Heart left ventricle (tissue), 16 donors: ENCODE results near the gene MSH5. TPM values are rescaled to one million over a fixed set of nuclear protein-coding genes. Genes with fewer than 3 reads are reported as not detected.

ENCODE experiments used
- ATAC-seq, 4 donors: fragments of 200-7000 bp; cut with Tn5 transposase; one replicate each; pipeline ENCODE4 v1.9.1; 2020 to 2022; ENCODE audit warnings: moderate library complexity in 4 of 4, mild to moderate bottlenecking in 3 of 4, moderate number of reproducible peaks in 1 of 4
- DNase-seq, 5 donors: peaks; one replicate each; pipeline ENCODE4 v3.0.0-alpha.2; 2020
- H3K27ac ChIP-seq, 12 donors: fragments of 200-600 bp; sonication (generic) in 4 of 12; one replicate each; pipeline versions ENCODE4 v1.5.0 to v1.8.0; 2016 to 2022; ENCODE audit warnings: mild to moderate bottlenecking in 2 of 12
- H3K27me3 ChIP-seq, 9 donors: fragments of 200-600 bp; sonication (generic) in 2 of 9; one replicate each; pipeline versions ENCODE4 v1.5.1 to v1.8.0; 2016 to 2022; ENCODE audit warnings: mild to moderate bottlenecking in 3 of 9
- H3K36me3 ChIP-seq, 9 donors: fragments of 200-600 bp; sonication (generic) in 2 of 9; one replicate each; pipeline versions ENCODE4 v1.5.0 to v1.8.0; 2018 to 2022; ENCODE audit warnings: mild to moderate bottlenecking in 2 of 9
- H3K4me1 ChIP-seq, 12 donors: fragments of 200-600 bp; sonication (generic) in 4 of 12; one replicate each; pipeline versions ENCODE4 v1.5.0 to v1.8.0; 2016 to 2022; ENCODE audit warnings: mild to moderate bottlenecking in 3 of 12
- H3K4me3 ChIP-seq, 12 donors: fragments of 200-600 bp; sonication (generic) in 4 of 12; one replicate each; pipeline versions ENCODE4 v1.5.0 to v1.8.0; 2017 to 2022; ENCODE audit warnings: mild to moderate bottlenecking in 9 of 12, moderate library complexity in 4 of 12
- H3K9me3 ChIP-seq, 12 donors: fragments of 200-600 bp; sonication (generic) in 4 of 12; one replicate each; pipeline versions ENCODE4 v1.5.0 to v1.8.0; 2016 to 2022; ENCODE audit warnings: mild to moderate bottlenecking in 1 of 12
- POLR2A ChIP-seq, 2 donors: fragments of 450-650 bp; IDR thresholded peaks; one replicate each; pipeline ENCODE4 v1.6.1; 2017; ENCODE audit warnings: antibody characterized with exemption in 2 of 2, mild to moderate bottlenecking in 2 of 2, moderate library complexity in 2 of 2
- WGBS, 4 donors: extraction: QIAGEN DNeasy Blood & Tissue Kit in 2 of 4; methylation state at CpG; one replicate each; pipeline versions ENCODE4 v1.1.5 to v1.1.7; 2013 to 2018; 5-methylcytosine and 5-hydroxymethylcytosine counted together
- intact Hi-C, 10 donors: fragments of 100-400 bp; cut with DNase I; formaldehyde crosslinking; loops; one replicate each; pipeline versions ENCODE4 v1.11.1 to v1.14.2; 2022
- polyA plus RNA-seq, 2 donors: library from polyadenylated mRNA; stranded (reverse); fragments of 200-250 nt; gene quantifications; one replicate each; pipeline ENCODE4 v1.2.3, GENCODE V29; 2013
- total RNA-seq, 9 donors: library from RNA; depleted of rRNA in 2 of 9; stranded (reverse); fragments of >200 nt in 2 of 9; fragmentation: NEBNext Ultra II Directional in 3 of 9; extraction: Animal tissue kit (Norgen Biotek cat#: 25700) in 3 of 9; gene quantifications; one replicate each; pipeline versions ENCODE4 v1.1.0 to v1.2.4, GENCODE V29; 2016 to 2023
- TF ChIP-seq, protein P1 (sequence below), 12 donors: fragments of 200-600 bp; sonication (generic) in 4 of 12; IDR thresholded peaks; one replicate each; pipeline versions ENCODE4 v1.5.0 to v1.8.0; 2018 to 2022; ENCODE audit warnings: antibody characterized with exemption in 12 of 12, mild to moderate bottlenecking in 5 of 12
- donor health status: ischemic (EF 13 %, LVEDD 7.1; RV severe dilation, severe dysfunction).
- donor health status: healthy with polysubstance abuse.
- donor health status: DM: no; HTN: yes; CAD: no.
- donor health status: DM: no; HTN: no; CAD: no.
- donor health status: ischemic (EF 25% LVEDD 6.9; RV normal size, moderate dysfunction).
- donor health status: ischemic (EF 25% LVEDD 5.7; RV mildly dilated, moderate dysfunction).
- donor health status: healthy.
- donor health status: DM: yes; HTN: yes; CAD: no.
- donor health status: ischemic (EF 35%, LVEDD 5.7; RV mildly dilated, moderate dysfunction).
- donor health status: nonischemic (EF 11% LVEDD 7.7; RV severe dilation, severe dysfunction).
- donor health status: DM: yes; HTN: yes; CAD: no.
- donor health status: PGD.
- donor health status: ischemic (EF 29% LVEDD 5.4; RV normal size, mild dysfunction).
- donor health status: nonischemic (EF 23%, LVEDD 6.1; RV moderate dilation, normal function).

MSH5 gene
- total and polyA plus RNA-seq, 11 donors, result 0.44 to 8.4 (median 1.9) TPM

DNA sequence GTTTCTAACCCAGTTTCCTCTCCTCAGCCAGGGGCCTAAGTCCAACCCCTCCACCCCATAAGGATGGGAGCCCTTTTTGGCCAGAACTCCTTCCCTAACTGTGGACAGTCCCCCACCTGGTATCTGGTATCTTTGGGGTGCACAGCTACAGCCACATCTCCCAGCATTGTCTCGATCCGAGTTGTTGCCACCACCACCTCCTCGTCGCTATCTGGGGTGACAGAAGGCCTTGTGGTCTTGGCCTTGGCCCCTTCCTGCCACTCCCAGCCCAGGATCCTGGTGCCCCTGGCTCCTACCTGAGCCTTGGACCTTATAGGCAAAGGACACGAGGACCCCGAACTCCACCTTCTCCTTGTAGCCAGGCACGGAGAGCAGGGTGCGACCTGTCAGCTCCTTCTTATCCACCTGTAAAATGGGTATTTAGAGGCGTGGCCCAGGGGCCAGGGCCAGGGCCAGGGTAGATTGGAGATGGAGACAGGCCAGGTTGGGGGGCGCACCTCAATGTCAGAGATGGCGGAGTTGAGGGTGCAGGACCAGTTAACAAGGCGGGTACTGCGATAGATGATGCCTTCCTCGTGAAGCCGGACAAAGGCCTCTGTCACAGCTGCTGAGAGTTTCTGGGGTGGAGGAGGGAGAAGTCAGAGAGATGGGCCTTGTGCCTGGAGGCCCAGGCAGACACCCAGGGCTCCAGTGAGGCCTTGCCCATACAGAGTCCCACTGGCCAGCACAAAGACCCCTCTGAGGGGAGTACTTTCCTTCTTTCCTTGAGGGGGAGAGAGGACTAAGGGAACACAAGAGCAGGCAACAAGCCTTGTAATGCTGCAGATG is 44.5 kb downstream of the MSH5 start:
- Histone ChIP-seq H3K27ac (no peak overlapping the region), H3K9me3 (no peaks in the 10 kb centered on the region), H3K27me3 (no peaks in the 10 kb centered on the region), H3K4me1 (no peaks in the 10 kb centered on the region), H3K4me3 (no peak overlapping the region), H3K36me3 (peaks cover 0 to 83% (median 69%) of the 10 kb centered on the region in 9 donors)
- DNase-seq (peak in 1 of 5 donors; percentile 11), ATAC-seq (no peak)
- 93 to 96% (median 96%) methylated on average over 15 of the region's 15 CpGs for WGBS, 4 donors
- intact Hi-C loops, result no loop called here
- TF ChIP-seq POLR2A (IDR thresholded peaks at IDR 0.05), result no peak
- TF ChIP-seq, protein P1, sequence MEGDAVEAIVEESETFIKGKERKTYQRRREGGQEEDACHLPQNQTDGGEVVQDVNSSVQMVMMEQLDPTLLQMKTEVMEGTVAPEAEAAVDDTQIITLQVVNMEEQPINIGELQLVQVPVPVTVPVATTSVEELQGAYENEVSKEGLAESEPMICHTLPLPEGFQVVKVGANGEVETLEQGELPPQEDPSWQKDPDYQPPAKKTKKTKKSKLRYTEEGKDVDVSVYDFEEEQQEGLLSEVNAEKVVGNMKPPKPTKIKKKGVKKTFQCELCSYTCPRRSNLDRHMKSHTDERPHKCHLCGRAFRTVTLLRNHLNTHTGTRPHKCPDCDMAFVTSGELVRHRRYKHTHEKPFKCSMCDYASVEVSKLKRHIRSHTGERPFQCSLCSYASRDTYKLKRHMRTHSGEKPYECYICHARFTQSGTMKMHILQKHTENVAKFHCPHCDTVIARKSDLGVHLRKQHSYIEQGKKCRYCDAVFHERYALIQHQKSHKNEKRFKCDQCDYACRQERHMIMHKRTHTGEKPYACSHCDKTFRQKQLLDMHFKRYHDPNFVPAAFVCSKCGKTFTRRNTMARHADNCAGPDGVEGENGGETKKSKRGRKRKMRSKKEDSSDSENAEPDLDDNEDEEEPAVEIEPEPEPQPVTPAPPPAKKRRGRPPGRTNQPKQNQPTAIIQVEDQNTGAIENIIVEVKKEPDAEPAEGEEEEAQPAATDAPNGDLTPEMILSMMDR (IDR thresholded peaks at IDR 0.05), result no peak

DNA sequence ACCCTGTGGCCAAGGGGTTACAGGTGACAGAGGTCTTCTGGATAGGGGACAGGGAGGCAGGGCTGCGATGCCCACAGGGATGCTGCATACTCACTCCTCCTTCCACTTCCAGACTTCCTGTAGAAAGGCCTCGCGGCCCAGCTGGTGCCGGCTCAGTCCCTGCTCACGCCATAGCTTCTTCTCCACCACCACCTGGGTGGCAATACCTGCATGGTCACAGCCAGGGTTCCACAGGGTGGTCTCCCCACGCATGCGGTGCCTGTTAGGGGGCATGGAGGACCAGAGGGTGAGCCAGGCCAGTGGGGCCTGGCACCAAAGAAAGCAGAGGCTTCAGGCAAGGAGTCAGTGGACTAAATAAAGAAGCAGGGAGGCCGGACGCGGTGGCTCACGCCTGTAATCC is 45.7 kb downstream of the MSH5 start:
- no peak for ATAC-seq
- Histone ChIP-seq H3K27ac (no peak overlapping the region), H3K36me3 (peaks cover 0 to 81% (median 65%) of the 10 kb centered on the region in 9 donors), H3K4me3 (no peak overlapping the region), H3K27me3 (no peaks in the 10 kb centered on the region), H3K4me1 (no peaks in the 10 kb centered on the region), H3K9me3 (no peaks in the 10 kb centered on the region)
- TF ChIP-seq POLR2A (IDR thresholded peaks at IDR 0.05), result no peak
- TF ChIP-seq, protein P1 (IDR thresholded peaks at IDR 0.05), result no peak
- 96 to 98% (median 96%) methylated on average over 10 to 11 of the region's 11 CpGs for WGBS, 4 donors
- intact Hi-C loops, result no loop called here
- DNase-seq, result no peak

DNA sequence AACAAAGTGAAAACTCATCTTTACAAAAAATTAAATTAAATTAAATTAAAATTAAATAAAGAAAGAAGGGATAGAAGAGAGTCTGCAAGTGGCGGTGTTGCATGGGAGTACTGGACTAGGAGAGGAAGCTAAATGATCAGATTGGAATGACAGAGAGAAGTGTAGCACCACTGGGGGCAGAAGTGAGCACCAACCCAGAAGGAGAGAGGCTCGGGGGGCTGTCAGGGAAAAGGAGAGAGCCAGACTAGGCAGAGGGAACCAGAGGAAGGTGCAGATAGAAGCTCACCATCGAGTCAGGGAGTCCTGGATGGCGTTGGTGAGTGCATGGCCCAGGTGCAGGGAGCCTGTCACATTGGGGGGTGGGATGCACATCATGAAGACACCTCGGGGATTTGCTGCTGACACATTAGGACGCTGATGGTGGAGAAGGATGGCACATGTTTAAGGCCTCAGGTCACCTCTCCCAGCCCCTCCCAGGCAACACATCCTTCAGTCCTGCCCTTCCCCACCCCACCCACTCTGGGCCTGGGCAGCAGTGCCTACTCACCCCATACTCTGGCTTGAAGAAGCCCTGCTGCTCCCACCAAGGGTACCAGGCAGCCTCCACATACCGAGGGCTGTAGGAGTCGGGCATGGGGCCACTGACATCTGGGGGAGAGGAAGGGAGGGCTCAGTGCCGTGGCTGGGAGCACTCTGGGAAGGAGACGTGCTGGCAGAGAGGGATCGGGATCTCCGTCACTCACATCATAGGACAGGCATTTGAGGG is 51.7 kb downstream of the MSH5 start:
- intact Hi-C loops, result loop anchor here in 2 of 10 donors (5.0 to 10.0 kb wide), 2 partner anchors 41 to 57 kb away; partner anchors contain the start of gene CLIC1 (in 1 of the 2)
- ATAC-seq (no peak), DNase-seq (no peak)
- H3K4me3 ChIP-seq, result no peak overlapping the region
- peaks cover 0 to 53% (median 33%) of the 10 kb centered on the region in 9 donors for H3K36me3 ChIP-seq
- H3K4me1 ChIP-seq, result peaks cover 0 to 33% (median 18%) of the 10 kb centered on the region in 12 donors
- no peaks in the 10 kb centered on the region for H3K9me3 ChIP-seq
- H3K27ac ChIP-seq, result no peak overlapping the region
- no peaks in the 10 kb centered on the region for H3K27me3 ChIP-seq
- TF ChIP-seq POLR2A (IDR thresholded peaks at IDR 0.05), result no peak
- TF ChIP-seq, protein P1 (IDR thresholded peaks at IDR 0.05), result peak; percentile 24 to 61 (median 40)
- WGBS, 4 donors, result 67 to 72% (median 70%) methylated on average over 12 of the region's 12 CpGs

DNA sequence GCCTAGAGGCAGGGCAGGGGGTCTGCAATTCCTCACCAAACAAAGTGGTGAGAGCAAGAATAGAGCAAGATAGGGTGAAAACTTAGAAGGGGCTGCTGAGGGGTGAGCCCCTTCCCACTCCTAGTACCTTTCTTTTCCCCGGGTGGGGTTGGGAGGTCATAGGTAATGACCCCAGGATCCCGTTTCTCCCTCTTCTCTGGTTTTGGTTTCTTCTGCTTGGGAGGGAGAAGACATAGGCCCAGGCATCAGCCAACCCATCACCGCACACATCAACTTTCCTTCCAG is 52.2 kb downstream of the MSH5 start:
- Histone ChIP-seq H3K4me1 (peaks cover 0 to 33% (median 18%) of the 10 kb centered on the region in 12 donors), H3K36me3 (peaks cover 0 to 56% (median 34%) of the 10 kb centered on the region in 9 donors), H3K27ac (no peak overlapping the region), H3K9me3 (no peaks in the 10 kb centered on the region), H3K27me3 (no peaks in the 10 kb centered on the region), H3K4me3 (no peak overlapping the region)
- 68 to 89% (median 79%) methylated on average over 3 of the region's 3 CpGs for WGBS, 4 donors
- intact Hi-C loops, result loop anchor here in 2 of 10 donors (5.0 to 10.0 kb wide), 2 partner anchors 40 to 57 kb away; partner anchors contain the start of gene CLIC1 (in 1 of the 2)
- ATAC-seq, result no peak
- no peak for DNase-seq
- TF ChIP-seq, protein P1 (IDR thresholded peaks at IDR 0.05), result no peak
